ENCODE data around the gene CYBRD1. TPM values are rescaled to one million over a fixed set of nuclear protein-coding genes. Genes with fewer than 3 reads are reported as not detected.
A peak's percentile ranks its signal among the peaks of the same experiment; 100 is the strongest.

The CYBRD1 gene
- total RNA-seq, 4 donors from 2014 or later = 462 to 802 (median 490) TPM

DNA sequence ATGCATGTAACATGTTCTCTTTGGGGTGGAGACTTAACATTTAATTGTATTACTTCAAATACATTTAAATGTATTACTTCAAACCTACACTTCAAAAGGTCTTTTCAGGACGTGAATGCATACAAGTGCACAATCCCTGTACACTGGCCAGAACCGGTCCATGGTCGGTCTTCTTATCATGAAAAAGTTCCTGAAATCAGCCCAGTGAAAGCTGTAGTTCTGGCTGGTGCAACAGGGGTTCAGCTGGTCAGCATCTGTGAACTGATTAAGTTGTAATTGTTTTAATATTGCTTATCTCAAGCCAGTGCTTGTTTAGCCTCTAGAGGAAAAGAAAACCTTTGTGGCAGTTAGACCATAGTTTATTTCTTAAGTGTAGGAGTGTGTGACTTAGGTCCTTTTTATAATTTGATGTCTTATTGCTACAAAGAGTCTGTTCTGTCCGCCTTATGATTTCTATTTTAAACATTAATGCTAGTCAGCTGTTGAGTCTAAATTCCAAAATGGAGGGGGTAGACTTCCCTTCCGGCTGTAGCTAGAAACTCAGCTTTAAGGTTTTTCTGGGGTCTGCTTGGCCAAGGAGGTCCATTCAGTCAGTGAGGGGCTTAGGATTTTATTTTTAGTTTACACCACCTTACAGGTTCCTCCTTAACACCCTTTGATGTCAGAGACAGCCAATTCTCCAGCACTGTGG lies 768 bp upstream of the CYBRD1 start:
- DNase-seq = no peak
- intact Hi-C loops (cut with DNase I) = no loop called here
- H3K36me3 ChIP-seq = no peaks in the 10 kb centered on the region
- H3K27ac ChIP-seq = peak overlapping the region; percentile 89 to 99 (median 98)
- H3K27me3 ChIP-seq = no peaks in the 10 kb centered on the region
- WGBS, 2 donors = 48 to 54% methylated on average over 5 of the region's 5 CpGs
- peak overlapping the region in 1 of 3 donors; percentile 94 for H3K4me3 ChIP-seq (replicated peaks in 1 of 3)
- peaks cover 35 to 44% of the 10 kb centered on the region in 2 donors for H3K4me1 ChIP-seq
- no peaks in the 10 kb centered on the region for H3K9me3 ChIP-seq
- no peak for TF ChIP-seq POLR2A (IDR thresholded peaks at IDR 0.05)
- TF ChIP-seq CTCF (IDR thresholded peaks at IDR 0.05) = no peak

DNA sequence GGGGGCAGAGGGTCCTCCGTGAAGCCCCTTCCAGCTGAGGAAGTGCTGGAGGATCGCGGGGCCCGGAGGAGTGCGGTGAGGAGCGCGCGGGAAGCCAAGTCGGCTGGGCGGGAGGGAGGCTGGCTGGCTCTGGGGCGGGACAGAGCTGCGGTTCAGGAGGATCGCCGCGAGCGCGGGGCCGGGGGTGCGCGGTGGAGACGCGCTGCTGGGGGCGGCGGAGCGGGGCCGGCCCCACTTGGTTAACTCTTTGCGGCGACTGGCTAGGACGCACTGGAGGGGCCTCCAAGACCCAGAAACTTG lies 464 bp downstream of the CYBRD1 start:
- Histone ChIP-seq H3K27me3 (no peaks in the 10 kb centered on the region), H3K4me3 (replicated peaks in 1 of 3) (peak overlapping the region; percentile 69 to 94 (median 92)), H3K27ac (peak overlapping the region; percentile 89 to 99 (median 98)), H3K36me3 (no peaks in the 10 kb centered on the region), H3K4me1 (peaks cover 48 to 55% of the 10 kb centered on the region in 2 donors), H3K9me3 (no peaks in the 10 kb centered on the region)
- TF ChIP-seq POLR2A (IDR thresholded peaks at IDR 0.05) (no peak), CTCF (IDR thresholded peaks at IDR 0.05) (no peak)
- intact Hi-C loops (cut with DNase I) = no loop called here
- DNase-seq = peak in 1 of 2 donors; percentile 43
- WGBS, 2 donors = 0% methylated on average over 10 of the region's 29 CpGs

DNA sequence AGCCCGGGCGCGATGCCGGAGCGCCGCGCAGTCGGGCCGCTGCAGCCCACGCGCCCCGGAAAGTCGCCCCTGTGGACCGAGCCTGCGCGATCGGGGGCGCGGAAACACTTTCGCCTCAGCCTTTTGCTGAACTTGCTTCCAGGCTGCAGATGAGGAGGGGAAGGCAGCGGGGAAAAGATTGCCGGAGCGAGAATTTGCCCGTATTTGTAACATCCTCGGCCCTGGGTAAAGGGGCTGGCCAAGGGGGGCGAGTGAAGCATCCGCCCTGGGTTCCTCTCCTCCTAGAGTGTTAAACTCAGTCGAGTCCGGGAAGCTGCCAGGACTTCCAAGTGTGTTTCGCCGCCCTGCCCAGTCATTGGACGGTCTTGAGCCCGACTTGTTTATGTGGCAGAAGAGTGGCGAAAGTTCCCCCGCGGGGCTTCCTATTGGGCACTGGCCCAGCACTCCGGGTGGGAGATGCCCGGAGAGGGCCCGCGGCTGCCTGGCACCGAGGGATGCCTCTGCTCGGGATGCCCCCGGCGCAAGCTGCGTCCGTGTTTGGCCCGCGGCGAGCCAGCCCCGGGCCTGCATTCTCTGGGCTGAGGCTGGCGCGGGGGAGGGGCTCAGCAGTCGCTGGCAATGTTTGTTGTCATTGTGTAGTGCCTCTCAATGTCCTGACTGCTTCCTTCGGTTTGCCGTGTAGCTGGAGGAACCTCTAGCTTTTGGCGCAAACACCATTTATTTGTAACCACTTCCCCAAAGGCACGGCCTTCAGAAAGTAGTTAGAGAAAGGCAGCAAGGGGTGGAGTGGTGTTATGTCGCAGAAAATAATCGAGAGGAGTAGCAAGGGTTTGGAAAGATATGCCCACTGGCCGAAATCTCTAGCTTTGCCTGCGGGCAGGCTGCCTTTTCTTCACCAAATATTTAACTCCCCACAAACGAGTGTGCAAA lies 1.1 kb downstream of the CYBRD1 start:
- Histone ChIP-seq H3K4me1 (peaks cover 50 to 61% of the 10 kb centered on the region in 2 donors), H3K27ac (peak overlapping the region; percentile 89 to 99 (median 98)), H3K36me3 (no peaks in the 10 kb centered on the region), H3K27me3 (no peaks in the 10 kb centered on the region), H3K9me3 (no peaks in the 10 kb centered on the region), H3K4me3 (replicated peaks in 1 of 3) (peak overlapping the region; percentile 69 to 94 (median 92))
- TF ChIP-seq POLR2A (IDR thresholded peaks at IDR 0.05) (peak in 1 of 2 donors; percentile 74), CTCF (IDR thresholded peaks at IDR 0.05) (no peak)
- intact Hi-C loops (cut with DNase I) = no loop called here
- peak; percentile 91 to 92 for DNase-seq
- WGBS, 2 donors = 0 to 2% methylated on average over 31 to 44 of the region's 62 CpGs

DNA sequence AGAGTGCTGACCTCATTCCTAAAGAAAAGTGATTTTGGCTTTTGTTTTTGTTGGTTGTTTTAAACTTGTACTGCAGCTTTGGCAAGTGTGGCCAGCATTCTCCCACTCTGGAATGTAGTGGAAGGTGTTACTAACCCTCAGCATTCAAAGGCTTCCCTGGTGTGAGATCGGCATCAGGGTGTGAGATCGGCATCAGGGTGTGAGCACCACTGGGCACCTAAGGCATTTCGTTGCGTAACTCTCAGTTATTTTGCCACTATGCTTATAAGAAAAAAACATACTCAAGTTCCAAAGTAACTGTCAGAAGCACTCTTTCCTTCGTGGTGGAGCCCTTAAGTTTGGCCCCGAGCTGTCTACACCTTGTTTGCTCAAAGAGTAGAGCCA lies 1.7 kb downstream of the CYBRD1 start:
- H3K4me1 ChIP-seq = peaks cover 50 to 67% of the 10 kb centered on the region in 2 donors
- peak; percentile 57 to 62 for DNase-seq
- intact Hi-C loops (cut with DNase I) = no loop called here

More for the DNA sequence above, 1.7 kb downstream of the CYBRD1 start:
- H3K4me3 ChIP-seq (replicated peaks in 1 of 3) = peak overlapping the region in 2 of 3 donors; percentile 69 to 94
- H3K27ac ChIP-seq = peak overlapping the region; percentile 89 to 99 (median 98)
- no peaks in the 10 kb centered on the region for H3K27me3 ChIP-seq
- TF ChIP-seq POLR2A (IDR thresholded peaks at IDR 0.05) = no peak
- no peak for TF ChIP-seq CTCF (IDR thresholded peaks at IDR 0.05)
- no peaks in the 10 kb centered on the region for H3K36me3 ChIP-seq
- no peaks in the 10 kb centered on the region for H3K9me3 ChIP-seq
- WGBS, 2 donors = 13 to 16% methylated on average over 6 of the region's 6 CpGs
